ENCODE data around the gene HPSE2.
"Not testable (repeated sequence)": the region's sequence is repeated elsewhere in the genome, so short reads cannot be mapped to it uniquely, and the experiment has no call there.

Gene HPSE2

DNA sequence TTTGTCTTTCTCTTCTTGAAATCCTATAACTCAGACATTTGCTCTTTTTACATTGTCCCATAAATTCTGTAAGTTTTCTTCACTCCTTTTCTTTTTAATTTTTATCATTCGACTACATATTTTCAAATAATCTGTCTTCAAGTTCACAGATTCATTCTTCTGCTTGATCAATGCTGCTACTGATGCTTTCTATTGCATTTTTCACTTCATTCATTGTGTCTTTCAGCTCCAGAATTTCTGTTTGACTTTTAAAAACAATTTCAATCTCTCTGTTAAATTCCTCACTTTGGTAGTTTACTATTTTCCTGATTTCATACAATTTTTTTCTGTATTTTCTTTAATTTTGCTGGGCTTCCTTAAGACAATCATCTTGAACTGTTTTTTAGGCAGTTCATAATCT is 230.4 kb downstream of the HPSE2 start:
- Histone ChIP-seq H3K9me3 (ENCODE audit: control insufficient read depth, insufficient read depth, low read depth, low read length) (peaks cover 12% of the 10 kb centered on the region; the same call in 1 of the 2 replicates), H3K9ac (ENCODE audit: low read length) (no peak overlapping the region), H3K36me3 (ENCODE audit: control insufficient read depth, insufficient read depth, low read length) (no peaks in the 10 kb centered on the region), H3K27me3 (ENCODE audit: control insufficient read depth, insufficient read depth, low read length) (no peaks in the 10 kb centered on the region), H3K4me1 (ENCODE audit: control insufficient read depth, insufficient read depth, low read length) (no peaks in the 10 kb centered on the region), H3K4me3 (ENCODE audit: low read depth, low read length) (no peak overlapping the region), H3K27ac (ENCODE audit: low read depth, low read length) (no peak overlapping the region)

GRCh38 chr10:99004738-99005137 is 230.9 kb downstream of the HPSE2 start:
- peaks cover 12% of the 10 kb centered on the region; the same call in 1 of the 2 replicates for H3K9me3 ChIP-seq (ENCODE audit: control insufficient read depth, insufficient read depth, low read depth, low read length)
- H3K27ac ChIP-seq (ENCODE audit: low read depth, low read length): no peak overlapping the region
- H3K4me1 ChIP-seq (ENCODE audit: control insufficient read depth, insufficient read depth, low read length): no peaks in the 10 kb centered on the region
- no peak overlapping the region for H3K4me3 ChIP-seq (ENCODE audit: low read depth, low read length)
- no peaks in the 10 kb centered on the region for H3K27me3 ChIP-seq (ENCODE audit: control insufficient read depth, insufficient read depth, low read length)
- no peaks in the 10 kb centered on the region for H3K36me3 ChIP-seq (ENCODE audit: control insufficient read depth, insufficient read depth, low read length)
- no peak overlapping the region for H3K9ac ChIP-seq (ENCODE audit: low read length)

DNA sequence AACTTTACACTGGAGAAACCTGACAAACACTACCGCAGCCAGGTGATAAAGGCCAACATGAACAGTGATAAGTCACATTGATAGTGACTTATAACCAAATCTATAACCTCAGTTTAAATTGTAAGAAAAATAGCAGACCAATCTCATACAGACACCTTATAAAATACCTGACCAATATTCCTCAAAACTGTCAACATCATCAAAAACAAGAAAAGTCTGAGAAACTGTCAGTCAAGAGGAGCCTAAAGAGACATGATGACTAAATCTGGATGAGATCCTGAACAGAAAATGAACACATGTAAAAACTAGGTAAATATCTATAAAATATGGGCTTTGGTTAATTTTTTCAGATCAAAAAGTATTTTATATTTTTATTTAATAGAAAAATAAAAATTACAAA is 233.3 kb downstream of the HPSE2 start:
- H3K9ac ChIP-seq (ENCODE audit: low read length): no peak overlapping the region
- H3K27me3 ChIP-seq (ENCODE audit: control insufficient read depth, insufficient read depth, low read length): no peaks in the 10 kb centered on the region
- H3K4me1 ChIP-seq (ENCODE audit: control insufficient read depth, insufficient read depth, low read length): no peaks in the 10 kb centered on the region
- no peak overlapping the region for H3K27ac ChIP-seq (ENCODE audit: low read depth, low read length)
- H3K9me3 ChIP-seq (ENCODE audit: control insufficient read depth, insufficient read depth, low read depth, low read length): peaks cover 12% of the 10 kb centered on the region; the same call in 1 of the 2 replicates
- H3K4me3 ChIP-seq (ENCODE audit: low read depth, low read length): no peak overlapping the region
- H3K36me3 ChIP-seq (ENCODE audit: control insufficient read depth, insufficient read depth, low read length): no peaks in the 10 kb centered on the region

DNA sequence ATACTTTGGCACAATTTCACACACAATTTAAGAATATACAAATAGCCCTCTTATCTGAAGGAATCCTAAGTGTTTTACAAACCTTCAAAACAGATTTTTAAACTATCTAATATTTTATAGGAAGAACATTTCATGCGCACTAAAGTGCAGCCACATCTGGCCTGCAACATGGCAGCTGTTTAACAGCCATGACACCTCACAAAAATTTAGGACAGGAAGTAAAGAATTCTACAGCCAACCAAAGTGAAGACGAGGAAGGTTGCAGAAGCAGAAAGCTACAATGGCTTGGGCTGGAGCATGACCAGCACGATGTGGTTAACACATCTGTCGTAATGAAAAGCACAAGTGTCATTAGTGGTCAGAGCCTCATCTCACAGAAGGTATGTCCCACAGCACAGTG is 238.1 kb downstream of the HPSE2 start:
- Histone ChIP-seq H3K4me1 (ENCODE audit: control insufficient read depth, insufficient read depth, low read length) (no peaks in the 10 kb centered on the region), H3K27ac (ENCODE audit: low read depth, low read length) (no peak overlapping the region)

GRCh38 chr10:98994030-98994429 is 241.6 kb downstream of the HPSE2 start:
- Histone ChIP-seq H3K9ac (ENCODE audit: low read length) (no peak overlapping the region), H3K36me3 (ENCODE audit: control insufficient read depth, insufficient read depth, low read length) (no peaks in the 10 kb centered on the region), H3K27me3 (ENCODE audit: control insufficient read depth, insufficient read depth, low read length) (no peaks in the 10 kb centered on the region), H3K4me1 (ENCODE audit: control insufficient read depth, insufficient read depth, low read length) (no peaks in the 10 kb centered on the region), H3K4me3 (ENCODE audit: low read depth, low read length) (no peak overlapping the region), H3K9me3 (ENCODE audit: control insufficient read depth, insufficient read depth, low read depth, low read length) (no peaks in the 10 kb centered on the region), H3K27ac (ENCODE audit: low read depth, low read length) (no peak overlapping the region)

More for the DNA sequence above, 238.1 kb downstream of the HPSE2 start:
- no peaks in the 10 kb centered on the region for H3K36me3 ChIP-seq (ENCODE audit: control insufficient read depth, insufficient read depth, low read length)
- H3K27me3 ChIP-seq (ENCODE audit: control insufficient read depth, insufficient read depth, low read length): no peaks in the 10 kb centered on the region
- H3K9ac ChIP-seq (ENCODE audit: low read length): no peak overlapping the region
- H3K9me3 ChIP-seq (ENCODE audit: control insufficient read depth, insufficient read depth, low read depth, low read length): no peaks in the 10 kb centered on the region
- H3K4me3 ChIP-seq (ENCODE audit: low read depth, low read length): no peak overlapping the region

DNA sequence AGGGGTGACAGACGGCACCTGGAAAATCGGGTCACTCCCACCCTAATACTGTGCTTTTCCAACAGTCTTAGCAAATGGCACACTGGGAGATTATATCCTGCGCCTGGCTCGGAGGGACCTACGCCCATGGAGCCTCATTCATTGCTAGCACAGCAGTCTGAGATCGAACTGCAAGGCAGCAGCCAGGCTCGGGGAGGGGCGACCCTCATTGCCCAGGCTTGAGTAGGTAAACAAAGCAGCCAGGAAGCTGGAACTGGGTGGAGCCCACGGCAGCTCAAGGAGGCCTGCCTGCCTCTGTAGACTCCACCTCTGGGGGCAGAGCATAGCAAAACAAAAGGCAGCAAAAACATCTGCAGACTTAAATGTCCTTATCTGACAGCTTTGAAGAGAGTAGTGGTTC is 251.9 kb downstream of the HPSE2 start:
- H3K27ac ChIP-seq (ENCODE audit: low read depth, low read length); H3K36me3 ChIP-seq (ENCODE audit: control insufficient read depth, insufficient read depth, low read length); H3K9ac ChIP-seq (ENCODE audit: low read length); H3K9me3 ChIP-seq (ENCODE audit: control insufficient read depth, insufficient read depth, low read depth, low read length); H3K4me3 ChIP-seq (ENCODE audit: low read depth, low read length); H3K27me3 ChIP-seq (ENCODE audit: control insufficient read depth, insufficient read depth, low read length); H3K4me1 ChIP-seq (ENCODE audit: control insufficient read depth, insufficient read depth, low read length): not testable (repeated sequence)

DNA sequence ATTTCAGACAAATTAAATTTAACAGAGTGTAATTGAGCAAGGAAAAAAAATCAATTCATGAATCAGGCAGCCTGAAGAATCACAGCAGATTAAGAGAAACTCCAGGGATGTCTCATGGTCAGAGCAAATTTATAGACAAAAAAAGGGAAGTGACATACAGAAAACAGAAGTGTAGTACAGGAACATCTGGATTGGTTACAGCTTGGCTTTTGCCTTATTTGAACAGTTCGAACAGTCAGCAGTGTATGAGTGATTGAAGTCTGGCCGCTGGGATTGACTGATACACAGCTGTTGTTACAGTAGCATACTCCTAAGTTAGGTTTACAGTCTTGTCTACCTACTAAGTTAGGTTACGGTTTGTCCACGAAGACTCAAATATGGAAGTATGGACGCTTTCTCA is 255.3 kb downstream of the HPSE2 start:
- H3K9me3 ChIP-seq (ENCODE audit: control insufficient read depth, insufficient read depth, low read depth, low read length): peaks cover 10% of the 10 kb centered on the region
- H3K4me1 ChIP-seq (ENCODE audit: control insufficient read depth, insufficient read depth, low read length): no peaks in the 10 kb centered on the region
- H3K4me3 ChIP-seq (ENCODE audit: low read depth, low read length): no peak overlapping the region
- no peak overlapping the region for H3K9ac ChIP-seq (ENCODE audit: low read length)
- H3K27ac ChIP-seq (ENCODE audit: low read depth, low read length): no peak overlapping the region
- H3K36me3 ChIP-seq (ENCODE audit: control insufficient read depth, insufficient read depth, low read length): no peaks in the 10 kb centered on the region
- no peaks in the 10 kb centered on the region for H3K27me3 ChIP-seq (ENCODE audit: control insufficient read depth, insufficient read depth, low read length)

DNA sequence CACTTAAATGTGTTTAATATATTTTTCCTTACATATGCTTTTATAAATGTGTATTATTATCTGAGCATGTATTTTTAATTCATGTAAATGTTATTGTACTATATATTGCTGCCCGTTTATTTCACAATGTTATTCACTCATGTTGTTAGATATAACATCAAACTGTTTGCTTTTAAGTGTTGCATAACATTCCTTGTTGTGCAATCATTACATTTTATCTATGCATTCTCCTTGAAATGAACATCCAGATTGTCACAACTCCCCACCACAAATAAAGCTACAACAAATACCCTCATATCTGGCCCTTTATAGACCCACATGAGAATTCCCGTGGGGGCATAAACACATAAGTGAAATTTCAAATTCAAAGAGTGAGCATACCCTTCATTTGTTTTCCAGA is 264.2 kb downstream of the HPSE2 start:
- Histone ChIP-seq H3K9ac (ENCODE audit: low read length) (no peak overlapping the region), H3K27ac (ENCODE audit: low read depth, low read length) (no peak overlapping the region), H3K4me3 (ENCODE audit: low read depth, low read length) (no peak overlapping the region), H3K4me1 (ENCODE audit: control insufficient read depth, insufficient read depth, low read length) (no peaks in the 10 kb centered on the region), H3K36me3 (ENCODE audit: control insufficient read depth, insufficient read depth, low read length) (no peaks in the 10 kb centered on the region), H3K27me3 (ENCODE audit: control insufficient read depth, insufficient read depth, low read length) (no peaks in the 10 kb centered on the region), H3K9me3 (ENCODE audit: control insufficient read depth, insufficient read depth, low read depth, low read length) (no peaks in the 10 kb centered on the region)

- H3K27me3 ChIP-seq (ENCODE audit: control insufficient read depth, insufficient read depth, low read length): no peaks in the 10 kb centered on the region
- no peaks in the 10 kb centered on the region for H3K9me3 ChIP-seq (ENCODE audit: control insufficient read depth, insufficient read depth, low read depth, low read length)
- H3K4me1 ChIP-seq (ENCODE audit: control insufficient read depth, insufficient read depth, low read length): no peaks in the 10 kb centered on the region
- H3K4me3 ChIP-seq (ENCODE audit: low read depth, low read length): no peak overlapping the region
- H3K27ac ChIP-seq (ENCODE audit: low read depth, low read length): no peak overlapping the region
- H3K9ac ChIP-seq (ENCODE audit: low read length): no peak overlapping the region
- no peaks in the 10 kb centered on the region for H3K36me3 ChIP-seq (ENCODE audit: control insufficient read depth, insufficient read depth, low read length)
These were observed 268.1 kb downstream of the HPSE2 start for GRCh38 chr10:98967601-98968000.

GRCh38 chr10:98963608-98964007 is 272.0 kb downstream of the HPSE2 start:
- Histone ChIP-seq H3K36me3 (ENCODE audit: control insufficient read depth, insufficient read depth, low read length) (no peaks in the 10 kb centered on the region), H3K27me3 (ENCODE audit: control insufficient read depth, insufficient read depth, low read length) (no peaks in the 10 kb centered on the region), H3K4me1 (ENCODE audit: control insufficient read depth, insufficient read depth, low read length) (no peaks in the 10 kb centered on the region), H3K9me3 (ENCODE audit: control insufficient read depth, insufficient read depth, low read depth, low read length) (no peaks in the 10 kb centered on the region), H3K9ac (ENCODE audit: low read length) (no peak overlapping the region), H3K4me3 (ENCODE audit: low read depth, low read length) (no peak overlapping the region), H3K27ac (ENCODE audit: low read depth, low read length) (no peak overlapping the region)

GRCh38 chr10:98959379-98959778 is 276.3 kb downstream of the HPSE2 start:
- Histone ChIP-seq H3K9me3 (ENCODE audit: control insufficient read depth, insufficient read depth, low read depth, low read length) (no peaks in the 10 kb centered on the region), H3K27me3 (ENCODE audit: control insufficient read depth, insufficient read depth, low read length) (no peaks in the 10 kb centered on the region), H3K27ac (ENCODE audit: low read depth, low read length) (no peak overlapping the region), H3K36me3 (ENCODE audit: control insufficient read depth, insufficient read depth, low read length) (no peaks in the 10 kb centered on the region), H3K4me3 (ENCODE audit: low read depth, low read length) (no peak overlapping the region), H3K9ac (ENCODE audit: low read length) (no peak overlapping the region), H3K4me1 (ENCODE audit: control insufficient read depth, insufficient read depth, low read length) (no peaks in the 10 kb centered on the region)

GRCh38 chr10:98957801-98958200 is 277.9 kb downstream of the HPSE2 start:
- H3K27me3 ChIP-seq (ENCODE audit: control insufficient read depth, insufficient read depth, low read length): no peaks in the 10 kb centered on the region
- H3K36me3 ChIP-seq (ENCODE audit: control insufficient read depth, insufficient read depth, low read length): no peaks in the 10 kb centered on the region
- H3K27ac ChIP-seq (ENCODE audit: low read depth, low read length): no peak overlapping the region
- H3K4me3 ChIP-seq (ENCODE audit: low read depth, low read length): no peak overlapping the region
- H3K4me1 ChIP-seq (ENCODE audit: control insufficient read depth, insufficient read depth, low read length): no peaks in the 10 kb centered on the region
- no peak overlapping the region for H3K9ac ChIP-seq (ENCODE audit: low read length)
- H3K9me3 ChIP-seq (ENCODE audit: control insufficient read depth, insufficient read depth, low read depth, low read length): no peaks in the 10 kb centered on the region
